ENCODE measurements around the gene SLC3A2.
"Not testable (repeated sequence)": the region's sequence is repeated elsewhere in the genome, so short reads cannot be mapped to it uniquely, and the experiment has no call there.

Gene SLC3A2

GRCh38 chr11:62880803-62881578 is at the start of gene SLC3A2:
Gene SLC3A2 (plus strand): TSS chr11:62880896. CDS start chr11:62881024, 128 bp downstream.
- peak; percentile 91 for DNase-seq

- DNase-seq: peak; percentile 40
These were observed 49.7 kb upstream of the SLC3A2 start for GRCh38 chr11:62830904-62831519.

- peak; percentile 97 for DNase-seq
These were observed 49.0 kb upstream of the SLC3A2 start, which contains the start of gene STX5 for GRCh38 chr11:62831520-62832335. Gene STX5 (minus strand): TSS chr11:62832051. CDS start chr11:62831243, 808 bp downstream.

- no peak for DNase-seq
These were observed 48.1 kb upstream of the SLC3A2 start, which contains the start of gene TEX54 for GRCh38 chr11:62832336-62833234. Gene TEX54 (minus strand): TSS chr11:62832841.

- no peak for DNase-seq
These were observed 45.4 kb upstream of the SLC3A2 start for GRCh38 chr11:62835336-62835735.

- peak; percentile 90 for DNase-seq
These were observed 41.4 kb upstream of the SLC3A2 start, which contains the start of gene WDR74 for GRCh38 chr11:62839050-62839945. Gene WDR74 (minus strand): TSS chr11:62839590. CDS start chr11:62839570, 20 bp downstream.

GRCh38 chr11:62840721-62841360 is 39.9 kb upstream of the SLC3A2 start:
- DNase-seq: peak; percentile 65

- DNase-seq: peak; percentile 90
These were observed 39.1 kb upstream of the SLC3A2 start for GRCh38 chr11:62841361-62842170.

- no peak for DNase-seq
These were observed 38.4 kb upstream of the SLC3A2 start for GRCh38 chr11:62842171-62842741.

GRCh38 chr11:62842891-62843290 is 37.8 kb upstream of the SLC3A2 start:
- not testable (repeated sequence) for DNase-seq

- no peak for DNase-seq
These were observed 37.2 kb upstream of the SLC3A2 start for GRCh38 chr11:62843466-62843865.

GRCh38 chr11:62844154-62844553 is 36.5 kb upstream of the SLC3A2 start:
- no peak for DNase-seq

GRCh38 chr11:62846177-62846576 is 34.5 kb upstream of the SLC3A2 start:
- no peak for DNase-seq

GRCh38 chr11:62847767-62848314 is 32.9 kb upstream of the SLC3A2 start:
- DNase-seq: no peak

GRCh38 chr11:62850911-62851806 is 29.5 kb upstream of the SLC3A2 start:
- DNase-seq: peak; percentile 15

GRCh38 chr11:62851807-62852522 is 28.7 kb upstream of the SLC3A2 start:
- no peak for DNase-seq
